Astrocyte (in vitro differentiated cells and primary cell): ENCODE measurements around the gene MTHFSD.

ENCODE experiments used
- EZH2 ChIP-seq: IDR thresholded peaks from 2 replicates; pipeline ENCODE4 v1.6.1; 2012; ENCODE audit warnings: mild to moderate bottlenecking, low read length, inconsistent platforms; ENCODE audit not compliant: insufficient read depth
- TF ChIP-seq, protein P1 (sequence below): IDR thresholded peaks from 2 replicates; pipeline ENCODE4 v1.5.1; 2011; ENCODE audit warnings: low read depth, mild to moderate bottlenecking, inconsistent platforms, low read length, moderate library complexity; ENCODE audit not compliant: insufficient read depth

GRCh38 chr16:86598607-86599565, 43.9 kb upstream of the MTHFSD start:
- no peak for TF ChIP-seq EZH2
- TF ChIP-seq, protein P1, sequence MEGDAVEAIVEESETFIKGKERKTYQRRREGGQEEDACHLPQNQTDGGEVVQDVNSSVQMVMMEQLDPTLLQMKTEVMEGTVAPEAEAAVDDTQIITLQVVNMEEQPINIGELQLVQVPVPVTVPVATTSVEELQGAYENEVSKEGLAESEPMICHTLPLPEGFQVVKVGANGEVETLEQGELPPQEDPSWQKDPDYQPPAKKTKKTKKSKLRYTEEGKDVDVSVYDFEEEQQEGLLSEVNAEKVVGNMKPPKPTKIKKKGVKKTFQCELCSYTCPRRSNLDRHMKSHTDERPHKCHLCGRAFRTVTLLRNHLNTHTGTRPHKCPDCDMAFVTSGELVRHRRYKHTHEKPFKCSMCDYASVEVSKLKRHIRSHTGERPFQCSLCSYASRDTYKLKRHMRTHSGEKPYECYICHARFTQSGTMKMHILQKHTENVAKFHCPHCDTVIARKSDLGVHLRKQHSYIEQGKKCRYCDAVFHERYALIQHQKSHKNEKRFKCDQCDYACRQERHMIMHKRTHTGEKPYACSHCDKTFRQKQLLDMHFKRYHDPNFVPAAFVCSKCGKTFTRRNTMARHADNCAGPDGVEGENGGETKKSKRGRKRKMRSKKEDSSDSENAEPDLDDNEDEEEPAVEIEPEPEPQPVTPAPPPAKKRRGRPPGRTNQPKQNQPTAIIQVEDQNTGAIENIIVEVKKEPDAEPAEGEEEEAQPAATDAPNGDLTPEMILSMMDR, result no peak
